Naive thymus-derived CD4-positive, alpha-beta T cell (primary cell): ENCODE data around the gene NOL4L. TPM values are rescaled to one million over a fixed set of nuclear protein-coding genes. Genes with fewer than 3 reads are reported as not detected.
A peak's percentile ranks its signal among the peaks of the same experiment; 100 is the strongest.

Experiments used
- ATAC-seq: fragments of 150-1000 bp; cut with Tn5 transposase; 2 replicates; pipeline ENCODE4 v1.10.0; 2021; ENCODE audit warnings: mild to moderate bottlenecking, moderate library complexity
- CTCF ChIA-PET: fragments of 350-600 bp; sonication (Branson Sonifier 250); formaldehyde crosslinking; loops from one replicate; lab custom pipeline; 2021; ENCODE audit warnings: antibody characterized with exemption; lab: Charles Lee
- POLR2A ChIA-PET: fragments of 350-600 bp; sonication (Branson Sonifier 250); formaldehyde crosslinking; loops from one replicate; lab custom pipeline; 2021; ENCODE audit warnings: antibody characterized with exemption, inconsistent platforms; lab: Charles Lee
- DNase-seq, 9 donors: peaks; one replicate each; pipeline versions ENCODE4 v3.0.0 to v3.0.0-alpha.2; 2020 to 2022; ENCODE audit warnings: mixed read lengths in 1 of 9
- H3K27ac ChIP-seq: one replicate; pipeline ENCODE4 v1.7.0; 2013; ENCODE audit warnings: mild to moderate bottlenecking, low read depth, low read length, moderate library complexity
- H3K27me3 ChIP-seq, 2 donors: one replicate each; pipeline ENCODE4 v1.7.0; 2013; ENCODE audit warnings: low read length in 2 of 2, mild to moderate bottlenecking in 2 of 2, moderate library complexity in 2 of 2; ENCODE audit not compliant: control insufficient read depth in 2 of 2, insufficient read depth in 2 of 2
- H3K36me3 ChIP-seq, 3 experiments: 1 replicate in 2 of 3; 2 replicates in 1 of 3; pipeline ENCODE4 v1.7.0; 2013; ENCODE audit warnings: low read length in 3 of 3, mild to moderate bottlenecking in 3 of 3, moderate library complexity in 1 of 3; ENCODE audit not compliant: insufficient read depth in 3 of 3, control insufficient read depth in 2 of 3
- H3K4me1 ChIP-seq, 2 donors: one replicate each; pipeline ENCODE4 v1.7.0; 2013; ENCODE audit warnings: low read length in 2 of 2, mild to moderate bottlenecking in 2 of 2, moderate library complexity in 1 of 2; ENCODE audit not compliant: control insufficient read depth in 2 of 2, insufficient read depth in 2 of 2
- H3K4me3 ChIP-seq: 2 replicates; pipeline ENCODE4 v1.7.0; 2013; ENCODE audit warnings: mild to moderate bottlenecking, low read length
- H3K9me3 ChIP-seq, 3 experiments: 1 replicate in 2 of 3; 2 replicates in 1 of 3; pipeline ENCODE4 v1.7.0; 2013; ENCODE audit warnings: low read length in 3 of 3; ENCODE audit not compliant: control insufficient read depth in 2 of 3
- H3K27ac Mint-ChIP-seq, 9 donors: one replicate each; pipeline ENCODE4 v1.8.0; 2020 to 2022; ENCODE audit warnings: mixed read lengths in 9 of 9, mild to moderate bottlenecking in 8 of 9, moderate library complexity in 5 of 9, inconsistent platforms in 2 of 9
- H3K27me3 Mint-ChIP-seq, 5 donors: one replicate each; pipeline ENCODE4 v1.8.0; 2021 to 2022; ENCODE audit warnings: mixed read lengths in 5 of 5, mild to moderate bottlenecking in 1 of 5
- H3K36me3 Mint-ChIP-seq, 5 donors: one replicate each; pipeline ENCODE4 v1.8.0; 2020 to 2022; ENCODE audit warnings: mixed read lengths in 5 of 5, mild to moderate bottlenecking in 3 of 5, inconsistent platforms in 1 of 5
- H3K4me1 Mint-ChIP-seq, 7 donors: one replicate each; pipeline ENCODE4 v1.8.0; 2020 to 2022; ENCODE audit warnings: mixed read lengths in 7 of 7, mild to moderate bottlenecking in 3 of 7, inconsistent platforms in 1 of 7
- H3K4me3 Mint-ChIP-seq, 10 donors: one replicate each; pipeline ENCODE4 v1.8.0; 2020 to 2022; ENCODE audit warnings: mild to moderate bottlenecking in 10 of 10, mixed read lengths in 10 of 10, moderate library complexity in 6 of 10, inconsistent platforms in 2 of 10
- H3K9me3 Mint-ChIP-seq, 11 donors: one replicate each; pipeline ENCODE4 v1.8.0; 2020 to 2022; ENCODE audit warnings: mixed read lengths in 11 of 11, mild to moderate bottlenecking in 4 of 11, inconsistent platforms in 1 of 11, moderate library complexity in 1 of 11
- intact Hi-C, 2 donors: fragments of 100-400 bp; cut with micrococcal nuclease; formaldehyde crosslinking; loops; one replicate each; pipeline ENCODE4 v1.15.1; 2023
- polyA plus RNA-seq, 2 donors: library from polyadenylated mRNA; unstranded; fragments of 300-500 nt; fragmentation: Illumina TruSeq; gene quantifications; one replicate each; pipeline ENCODE4 v1.2.3, GENCODE V29; 2021
- total RNA-seq, 6 experiments: library from RNA in 5 of 6; stranded (reverse) in 5 of 6; gene quantifications; 1 replicate in 5 of 6; 2 replicates in 1 of 6; pipeline ENCODE4 v1.2.3 and lab custom pipeline; 2021 to 2026

The NOL4L gene
- total and polyA plus RNA-seq, 7 experiments from 2014 or later = 17.3 to 81.9 (median 62.7) TPM

- Histone ChIP-seq H3K27ac (peak overlapping the region; percentile 56), H3K36me3 (peaks cover 0 to 19% (median 4%) of the 10 kb centered on the region in 3 experiments), H3K27me3 (no peaks in the 10 kb centered on the region), H3K9me3 (no peaks in the 10 kb centered on the region), H3K4me1 (peaks cover 0 to 65% of the 10 kb centered on the region in 2 donors), H3K4me3 (no peak overlapping the region)
- ChIA-PET CTCF (interaction anchor here (0.7 kb wide), 1 partner anchor 71 kb away, joined by 3 read pairs; no protein-coding TSS in a partner anchor), POLR2A (interaction anchor here (0.5 kb wide), 1 partner anchor 22 kb away, joined by 4 read pairs; no protein-coding TSS in a partner anchor)
- H3K27me3 Mint-ChIP-seq = peaks cover 0 to 2% (median 0%) of the 10 kb centered on the region in 5 donors
- intact Hi-C loops = no loop called here
- H3K36me3 Mint-ChIP-seq = no peaks in the 10 kb centered on the region
- H3K27ac Mint-ChIP-seq = peak overlapping the region in 8 of 9 donors; percentile 64 to 98 (median 90)
- no peak for ATAC-seq
- H3K4me1 Mint-ChIP-seq = peaks cover 11 to 66% (median 61%) of the 10 kb centered on the region in 7 donors
- peaks cover 0 to 1% (median 0%) of the 10 kb centered on the region in 11 donors for H3K9me3 Mint-ChIP-seq
- peak overlapping the region in 2 of 10 donors; percentile 65 to 77 for H3K4me3 Mint-ChIP-seq
- DNase-seq = no peak
These were observed 106.1 kb downstream of the NOL4L start for GRCh38 chr20:32479012-32479411.

- H3K27me3 Mint-ChIP-seq = peaks cover 0 to 2% (median 0%) of the 10 kb centered on the region in 5 donors
These were observed 106.6 kb downstream of the NOL4L start for GRCh38 chr20:32478576-32478975.

GRCh38 chr20:32477594-32478512, 107.3 kb downstream of the NOL4L start:
- peak overlapping the region in 7 of 10 donors; percentile 31 to 76 (median 73) for H3K4me3 Mint-ChIP-seq
- Histone ChIP-seq H3K36me3 (peaks cover 0 to 27% (median 8%) of the 10 kb centered on the region in 3 experiments), H3K4me1 (peaks cover 0 to 65% of the 10 kb centered on the region in 2 donors), H3K9me3 (no peaks in the 10 kb centered on the region), H3K4me3 (no peak overlapping the region), H3K27ac (peak overlapping the region; percentile 32), H3K27me3 (no peaks in the 10 kb centered on the region)
- no peak for DNase-seq
- no peak for ATAC-seq
- peaks cover 0 to 5% (median 0%) of the 10 kb centered on the region in 5 donors for H3K36me3 Mint-ChIP-seq
- peak overlapping the region in 8 of 9 donors; percentile 81 to 98 (median 94) for H3K27ac Mint-ChIP-seq
- ChIA-PET CTCF (interaction anchor here (0.5 to 1.3 kb wide), 3 partner anchors 70 to 175 kb away, joined by 3 to 4 read pairs (median 3); no protein-coding TSS in a partner anchor), POLR2A (interaction anchor here (0.5 to 0.6 kb wide), 2 partner anchors 23 to 103 kb away, joined by 3 to 4 read pairs; no protein-coding TSS in a partner anchor)
- intact Hi-C loops = no loop called here
- peaks cover 0 to 1% (median 0%) of the 10 kb centered on the region in 11 donors for H3K9me3 Mint-ChIP-seq
- H3K4me1 Mint-ChIP-seq = peaks cover 11 to 70% (median 61%) of the 10 kb centered on the region in 7 donors
- H3K27me3 Mint-ChIP-seq = peaks cover 0 to 2% (median 0%) of the 10 kb centered on the region in 5 donors

More at GRCh38 chr20:32478576-32478975, 106.6 kb downstream of the NOL4L start:
- Histone ChIP-seq H3K4me1 (peaks cover 0 to 65% of the 10 kb centered on the region in 2 donors), H3K4me3 (no peak overlapping the region), H3K9me3 (no peaks in the 10 kb centered on the region), H3K27me3 (no peaks in the 10 kb centered on the region), H3K27ac (no peak overlapping the region), H3K36me3 (peaks cover 0 to 19% (median 8%) of the 10 kb centered on the region in 3 experiments)
- H3K36me3 Mint-ChIP-seq = peaks cover 0 to 2% (median 0%) of the 10 kb centered on the region in 5 donors
- CTCF ChIA-PET = interaction anchor here (0.7 kb wide), 1 partner anchor 70 kb away, joined by 3 read pairs; no protein-coding TSS in a partner anchor
- DNase-seq = no peak
- intact Hi-C loops = no loop called here
- peaks cover 11 to 68% (median 61%) of the 10 kb centered on the region in 7 donors for H3K4me1 Mint-ChIP-seq
- H3K4me3 Mint-ChIP-seq = peak overlapping the region in 3 of 10 donors; percentile 31 to 75 (median 73)
- POLR2A ChIA-PET = interaction anchor here (0.5 kb wide), 1 partner anchor 22 kb away, joined by 4 read pairs; no protein-coding TSS in a partner anchor
- peak overlapping the region in 8 of 9 donors; percentile 64 to 98 (median 92) for H3K27ac Mint-ChIP-seq
- ATAC-seq = no peak
- peaks cover 0 to 1% (median 0%) of the 10 kb centered on the region in 11 donors for H3K9me3 Mint-ChIP-seq

- Histone ChIP-seq H3K4me3 (no peak overlapping the region), H3K27me3 (no peaks in the 10 kb centered on the region), H3K27ac (peak overlapping the region; percentile 55), H3K4me1 (peaks cover 0 to 60% of the 10 kb centered on the region in 2 donors), H3K9me3 (no peaks in the 10 kb centered on the region), H3K36me3 (peaks cover 0 to 36% (median 13%) of the 10 kb centered on the region in 3 experiments)
- H3K36me3 Mint-ChIP-seq = peaks cover 0 to 6% (median 0%) of the 10 kb centered on the region in 5 donors
- CTCF ChIA-PET = interaction anchor here (1.3 kb wide), 1 partner anchor 176 kb away, joined by 3 read pairs; no protein-coding TSS in a partner anchor
- intact Hi-C loops = no loop called here
- H3K27ac Mint-ChIP-seq = peak overlapping the region in 8 of 9 donors; percentile 81 to 98 (median 94)
- POLR2A ChIA-PET = interaction anchor here (1.1 kb wide), 1 partner anchor 143 kb away, joined by 3 read pairs; no protein-coding TSS in a partner anchor
- H3K9me3 Mint-ChIP-seq = peaks cover 0 to 1% (median 0%) of the 10 kb centered on the region in 11 donors
- peak overlapping the region in 9 of 10 donors; percentile 58 to 85 (median 73) for H3K4me3 Mint-ChIP-seq
- peaks cover 8 to 69% (median 58%) of the 10 kb centered on the region in 7 donors for H3K4me1 Mint-ChIP-seq
- H3K27me3 Mint-ChIP-seq = no peaks in the 10 kb centered on the region
- DNase-seq (no peak), ATAC-seq (no peak)
These were observed 108.2 kb downstream of the NOL4L start for GRCh38 chr20:32476684-32477593.

GRCh38 chr20:32474967-32475811, 109.9 kb downstream of the NOL4L start:
- peak overlapping the region in 3 of 10 donors; percentile 73 to 85 (median 75) for H3K4me3 Mint-ChIP-seq
- H3K27me3 ChIP-seq = no peaks in the 10 kb centered on the region
- no peak overlapping the region for H3K4me3 ChIP-seq
- peaks cover 0 to 13% (median 0%) of the 10 kb centered on the region in 5 donors for H3K36me3 Mint-ChIP-seq
- no peaks in the 10 kb centered on the region for H3K9me3 ChIP-seq
- intact Hi-C loops = loop anchor here in 1 of 2 donors (5.0 kb wide), 1 partner anchor 177 kb away; no protein-coding TSS in a partner anchor
- ChIA-PET POLR2A (interaction anchor here (0.6 kb wide), 1 partner anchor 171 kb away, joined by 3 read pairs; no protein-coding TSS in a partner anchor), CTCF (no interaction called here)
- no peak for DNase-seq
- peak; percentile 73 for ATAC-seq
- peak overlapping the region in 7 of 9 donors; percentile 81 to 98 (median 94) for H3K27ac Mint-ChIP-seq
- H3K9me3 Mint-ChIP-seq = peaks cover 0 to 1% (median 0%) of the 10 kb centered on the region in 11 donors
- peaks cover 12 to 69% (median 53%) of the 10 kb centered on the region in 7 donors for H3K4me1 Mint-ChIP-seq
- H3K36me3 ChIP-seq = peaks cover 0 to 52% (median 13%) of the 10 kb centered on the region in 3 experiments
- no peaks in the 10 kb centered on the region for H3K27me3 Mint-ChIP-seq
- H3K27ac ChIP-seq = peak overlapping the region; percentile 48
- peaks cover 0 to 44% of the 10 kb centered on the region in 2 donors for H3K4me1 ChIP-seq
